Stimulated activated CD8-positive, alpha-beta memory T cell treated with anti-CD3 and anti-CD28 coated beads, Interleukin-12 subunit alpha, Interleukin-12 subunit beta, amount 100 ng/mL, for 24 hours (primary cell): ENCODE data around the gene EXO5.
"Not testable (repeated sequence)": the region's sequence is repeated elsewhere in the genome, so short reads cannot be mapped to it uniquely, and the experiment has no call there.

Source experiments
- DNase-seq: peaks from one replicate; pipeline ENCODE4 v3.0.0-alpha.2; 2020; ENCODE audit errors: extremely low read depth

The EXO5 gene

DNA sequence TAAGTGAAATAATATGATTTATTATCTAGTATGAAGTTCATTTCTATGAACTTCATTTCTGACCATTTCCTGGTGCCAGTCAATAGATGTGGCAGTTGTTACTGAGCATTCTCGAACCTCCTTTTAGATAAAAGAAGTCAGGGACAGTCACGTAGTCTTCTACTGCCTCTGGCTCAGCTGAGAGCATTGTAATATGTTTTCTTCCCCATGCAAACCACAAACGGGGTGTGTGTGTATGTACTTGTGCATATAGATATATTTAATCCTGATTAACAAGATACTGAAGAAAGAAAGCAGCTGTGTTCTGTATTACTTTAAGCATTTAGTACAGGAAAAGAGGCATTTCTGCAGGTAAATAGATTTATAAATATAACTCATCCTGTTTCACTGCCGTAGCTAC lies 44.5 kb downstream of the EXO5 start:
- no peak for DNase-seq

DNA sequence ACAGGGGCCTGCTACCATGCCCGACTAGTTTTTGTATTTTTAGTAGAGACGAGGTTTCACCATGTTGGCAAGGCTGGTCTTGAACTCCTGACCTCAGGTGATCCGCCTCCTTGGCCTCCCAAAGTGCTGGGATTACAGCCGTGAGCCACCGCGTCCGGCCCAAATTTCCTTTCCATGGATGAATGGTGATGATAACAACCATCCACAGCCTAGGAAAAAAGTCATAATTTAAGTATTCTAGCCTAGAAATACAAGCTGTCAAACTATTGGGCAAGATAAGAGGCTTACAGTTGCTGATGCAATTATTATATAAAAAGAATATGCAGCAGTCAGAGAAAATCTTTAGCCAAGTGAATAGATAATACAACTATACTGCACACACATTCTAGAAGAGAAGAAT lies 46.2 kb downstream of the EXO5 start:
- not testable (repeated sequence) for DNase-seq

DNA sequence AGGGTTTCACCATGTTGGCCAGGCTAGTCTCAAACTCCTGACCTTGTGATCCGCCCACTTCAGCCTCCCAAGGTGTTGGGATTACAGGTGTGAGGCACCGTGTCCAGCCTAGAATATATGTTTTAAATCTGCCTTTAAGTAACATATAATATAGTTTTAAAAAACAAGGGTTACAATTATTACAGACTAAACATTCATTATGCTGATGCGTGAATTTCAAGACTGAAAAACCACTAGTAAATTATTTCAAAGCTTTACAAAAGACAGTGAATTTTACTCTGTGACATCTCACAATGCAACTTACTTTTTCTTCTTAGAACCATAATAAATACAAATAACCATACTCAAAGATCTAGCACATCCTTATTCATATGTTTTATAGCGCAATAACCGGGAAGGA lies 47.6 kb downstream of the EXO5 start:
- no peak for DNase-seq

DNA sequence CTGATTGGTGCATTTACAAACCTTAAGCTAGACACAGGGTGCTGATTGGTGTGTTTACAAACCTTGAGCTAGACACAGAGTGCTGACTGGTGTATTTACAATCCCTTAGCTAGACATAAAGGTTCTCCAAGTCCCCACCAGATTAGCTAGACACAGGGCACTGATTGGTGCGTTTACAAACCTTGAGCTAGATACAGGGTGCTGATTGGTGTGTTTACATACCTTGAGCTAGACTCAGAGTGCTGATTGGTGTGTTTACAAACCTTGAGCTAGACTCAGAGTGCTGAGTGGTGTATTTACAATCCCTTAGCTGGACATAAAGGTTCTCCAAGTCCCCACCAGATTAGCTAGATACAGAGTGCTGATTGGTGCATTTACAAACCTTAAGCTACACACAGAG lies 49.7 kb downstream of the EXO5 start:
- DNase-seq: not testable (repeated sequence)

DNA sequence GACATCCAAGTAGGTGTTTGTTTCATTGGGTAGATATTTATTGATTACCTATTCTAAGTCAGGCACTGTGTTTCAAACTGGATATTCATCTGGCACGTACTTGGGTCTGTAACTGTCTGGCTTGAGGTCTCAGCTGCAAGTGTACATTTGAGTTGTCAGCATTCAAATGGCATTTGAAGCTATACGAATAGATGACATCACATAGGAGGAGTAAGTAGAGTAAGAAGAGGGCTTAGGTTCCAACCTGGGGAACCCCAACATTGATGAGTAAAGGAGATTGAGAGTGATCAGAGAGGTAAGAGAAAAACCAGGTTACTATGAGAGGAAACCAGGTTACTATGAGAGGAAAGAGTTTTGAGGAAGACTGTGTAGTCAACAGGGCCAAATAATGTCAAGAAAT lies 53.6 kb downstream of the EXO5 start:
- DNase-seq: no peak

DNA sequence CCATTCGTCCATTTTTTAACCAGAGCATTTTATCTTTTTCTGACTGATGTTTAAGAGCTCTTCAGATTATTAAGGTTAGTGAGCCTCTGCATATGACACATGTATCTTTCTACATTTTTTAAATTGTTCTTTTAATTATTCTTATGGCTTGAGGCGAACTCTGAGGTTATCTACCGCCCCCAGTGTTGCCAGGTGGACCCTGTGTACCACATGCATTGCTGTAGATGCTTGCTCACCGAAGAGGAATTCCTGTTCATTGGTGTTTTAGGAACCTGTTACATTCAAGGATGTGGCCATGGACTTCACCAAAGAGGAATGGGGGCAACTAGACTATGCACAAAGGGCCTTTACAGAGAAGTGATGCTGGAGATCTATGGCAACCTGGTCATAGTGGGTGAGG lies 54.7 kb downstream of the EXO5 start:
- DNase-seq: no peak

DNA sequence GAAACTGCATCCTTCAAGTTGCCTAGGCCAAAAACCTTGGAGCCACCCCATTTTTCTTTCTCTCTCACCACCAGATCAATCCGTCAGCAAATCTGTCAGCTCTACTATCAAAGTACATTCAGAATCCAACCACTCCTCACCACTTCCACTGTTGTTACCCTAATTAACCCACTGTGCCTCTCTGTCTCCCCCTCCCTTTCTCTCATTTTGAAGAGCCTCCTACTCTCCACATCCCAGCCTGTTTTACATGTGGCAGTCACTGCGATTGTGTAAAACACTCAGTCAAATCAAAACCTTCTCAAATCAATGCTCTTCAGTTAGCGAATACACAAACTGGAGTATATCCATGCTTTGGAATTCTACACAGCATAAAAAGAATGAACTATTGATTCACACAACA lies 55.9 kb downstream of the EXO5 start:
- DNase-seq: no peak

DNA sequence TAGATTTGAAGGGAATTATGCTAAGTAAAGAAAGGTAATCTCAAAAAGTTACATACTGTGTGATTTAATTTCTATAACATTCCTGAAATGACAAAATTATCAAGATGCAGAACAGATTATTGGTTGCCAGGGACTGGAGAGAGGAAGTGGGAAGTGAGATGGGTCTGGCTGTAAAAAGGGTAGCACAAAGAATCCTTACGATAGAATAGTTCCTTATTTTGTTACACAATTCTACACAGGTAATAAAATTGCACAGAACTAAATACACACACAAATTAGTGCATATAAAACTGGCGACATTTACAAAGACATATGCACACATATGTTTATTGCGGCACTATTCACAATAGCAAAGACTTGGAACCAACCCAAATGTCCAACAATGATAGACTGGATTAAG lies 56.3 kb downstream of the EXO5 start:
- DNase-seq: no peak
